ENCODE results near the gene OR2T29.
"Not testable (repeated sequence)": the region's sequence is repeated elsewhere in the genome, so short reads cannot be mapped to it uniquely, and the experiment has no call there.

Gene OR2T29, protein sequence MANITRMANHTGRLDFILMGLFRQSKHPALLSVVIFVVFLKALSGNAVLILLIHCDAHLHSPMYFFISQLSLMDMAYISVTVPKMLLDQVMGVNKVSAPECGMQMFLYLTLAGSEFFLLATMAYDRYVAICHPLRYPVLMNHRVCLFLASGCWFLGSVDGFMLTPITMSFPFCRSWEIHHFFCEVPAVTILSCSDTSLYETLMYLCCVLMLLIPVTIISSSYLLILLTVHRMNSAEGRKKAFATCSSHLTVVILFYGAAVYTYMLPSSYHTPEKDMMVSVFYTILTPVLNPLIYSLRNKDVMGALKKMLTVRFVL

DNA sequence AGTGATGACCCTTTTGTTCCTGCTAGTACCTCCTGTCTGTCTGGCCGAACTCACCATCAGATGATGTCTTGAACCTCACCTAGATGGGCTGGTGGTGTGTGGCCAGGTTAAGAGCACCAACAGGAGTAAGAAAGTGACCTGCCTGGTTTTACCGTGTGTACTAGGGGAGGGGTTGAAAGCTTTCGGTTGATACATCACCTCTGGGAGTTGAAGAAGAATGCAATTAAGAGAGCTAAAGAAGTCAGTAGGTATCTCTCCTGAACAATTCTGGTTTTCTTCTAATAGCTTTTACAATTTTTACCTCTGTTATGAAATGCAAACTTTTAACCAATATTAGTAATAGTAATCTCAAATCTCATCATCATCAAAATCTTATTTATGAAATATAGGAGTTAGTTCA lies at the start of gene OR2T29:
Gene OR2T29 (minus strand): TSS at position 101 of the 400 bp plus-strand sequence. CDS start 3,281 bp downstream, outside the sequence.
- DNase-seq = not testable (repeated sequence)

DNA sequence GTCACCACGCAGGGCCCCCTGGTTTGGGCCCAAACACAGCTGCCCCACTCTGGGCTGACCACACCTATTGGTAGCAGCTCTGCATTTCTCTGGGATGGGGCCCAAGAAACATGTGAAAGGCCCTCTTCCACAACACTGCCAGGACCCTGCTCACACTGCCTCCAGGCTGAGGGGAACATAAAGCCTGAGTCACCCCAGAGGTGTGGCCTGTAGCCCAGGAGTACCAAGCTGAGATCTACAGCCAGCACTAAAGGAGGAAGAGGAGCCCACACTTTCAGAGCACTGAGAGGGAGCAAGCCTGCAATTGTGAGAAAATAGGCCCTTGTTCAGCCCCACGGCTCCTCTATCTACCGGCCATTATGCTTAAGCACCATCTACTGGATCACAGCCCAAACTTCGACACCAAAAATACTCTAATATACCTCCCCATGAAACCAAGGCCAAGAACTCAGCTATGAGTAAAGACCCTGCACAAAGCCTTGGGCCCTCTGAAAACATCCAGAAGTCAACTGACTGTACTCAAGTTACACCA lies 49.4 kb upstream of the OR2T29 start:
- DNase-seq = no peak

DNA sequence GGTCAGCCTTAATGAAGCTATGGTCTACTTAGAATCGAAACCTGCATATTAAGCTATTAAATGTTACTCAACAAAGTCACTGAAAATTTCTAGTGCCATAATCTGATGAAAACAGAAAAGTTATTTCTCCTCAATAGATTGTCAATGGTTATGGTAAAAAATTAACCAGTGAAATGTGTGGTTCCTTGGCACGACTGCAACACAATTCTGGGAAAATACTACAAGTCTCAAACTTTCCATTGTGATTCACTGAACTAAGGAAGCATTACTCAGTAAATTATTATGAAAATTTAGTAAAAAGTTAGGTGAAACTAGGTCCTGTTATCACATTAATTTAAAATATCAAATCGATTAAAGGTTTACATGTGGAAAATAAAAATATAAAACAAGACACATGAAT lies 47.7 kb upstream of the OR2T29 start:
- no peak for DNase-seq

DNA sequence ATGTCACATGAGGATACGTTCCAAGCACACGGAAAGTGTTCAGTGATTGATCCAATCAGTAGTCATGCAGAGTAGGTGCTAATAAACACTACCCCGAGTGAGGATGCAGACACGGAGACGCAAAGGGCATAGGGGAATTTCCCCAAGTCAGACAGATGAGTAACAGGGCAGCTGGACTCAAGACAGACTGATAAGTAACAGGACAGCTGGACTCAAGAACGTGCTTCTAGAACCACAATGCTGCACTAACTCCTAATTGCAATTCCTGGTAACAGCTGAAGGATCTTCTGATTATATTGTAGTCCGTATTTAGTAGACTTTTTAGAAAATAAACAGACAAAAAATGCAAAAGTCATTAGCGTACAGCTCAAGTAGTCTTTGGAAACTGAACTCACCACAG lies 36.8 kb upstream of the OR2T29 start:
- no peak for DNase-seq

DNA sequence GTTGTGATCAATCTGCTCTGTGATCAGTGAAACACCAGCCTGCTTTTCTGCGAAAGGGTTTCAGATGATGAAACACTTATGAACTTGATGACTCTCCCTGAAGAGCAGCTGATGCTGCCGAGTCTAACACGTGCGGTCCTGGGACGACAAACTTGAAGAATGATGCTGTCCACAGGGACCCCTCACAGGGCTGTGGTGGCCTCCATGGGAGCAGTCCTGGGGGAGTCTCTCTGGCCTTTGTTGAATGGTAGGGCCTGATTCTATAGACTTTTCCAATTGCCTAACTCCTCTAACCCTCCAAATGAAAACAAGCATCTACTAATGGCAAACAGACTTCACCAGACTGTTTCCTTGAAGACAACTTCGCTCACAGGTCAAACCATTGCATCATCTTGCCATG lies 35.0 kb upstream of the OR2T29 start, which contains the start of gene OR2T10:
Gene OR2T10 (minus strand): TSS at position 112 of the 400 bp plus-strand sequence. CDS start 3,932 bp downstream, outside the sequence.
- no peak for DNase-seq

DNA sequence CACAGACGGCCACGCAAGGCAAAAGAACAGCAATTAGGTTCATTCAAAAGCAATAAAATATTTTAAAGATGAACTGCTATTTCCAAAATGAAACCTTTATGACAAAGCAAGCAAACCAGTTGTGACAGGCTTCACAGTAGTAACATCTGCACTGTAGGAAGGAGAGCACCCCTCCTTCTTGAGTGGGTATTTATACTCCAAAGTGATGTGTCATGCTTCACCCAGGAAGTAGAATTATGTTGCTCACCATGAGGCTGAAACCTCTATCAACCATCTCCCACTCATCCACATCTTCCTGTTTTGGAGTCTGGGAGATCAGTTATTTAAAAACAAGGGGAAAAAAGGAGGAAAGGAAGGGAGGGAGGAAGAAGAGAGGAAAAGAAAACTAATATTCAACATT lies 34.0 kb upstream of the OR2T29 start:
- no peak for DNase-seq

DNA sequence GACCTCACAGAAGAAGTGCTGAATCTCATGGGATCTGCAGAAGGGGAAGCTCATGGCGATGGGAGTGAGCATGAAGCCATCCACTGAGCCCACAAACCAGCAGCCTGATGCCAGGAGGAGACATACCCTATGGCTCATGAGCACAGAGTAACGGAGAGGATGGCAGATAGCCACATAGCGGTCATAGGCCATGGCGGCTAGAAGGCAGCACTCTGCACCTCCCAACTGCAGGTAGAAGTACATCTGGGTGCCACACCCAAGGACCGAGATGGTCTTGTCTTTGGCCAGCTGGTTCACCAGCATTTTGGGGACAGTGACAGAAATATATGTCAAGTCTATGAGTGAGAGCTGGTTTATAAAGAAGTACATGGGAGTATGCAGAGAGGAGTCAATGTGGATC lies 30.7 kb upstream of the OR2T29 start:
- no peak for DNase-seq

DNA sequence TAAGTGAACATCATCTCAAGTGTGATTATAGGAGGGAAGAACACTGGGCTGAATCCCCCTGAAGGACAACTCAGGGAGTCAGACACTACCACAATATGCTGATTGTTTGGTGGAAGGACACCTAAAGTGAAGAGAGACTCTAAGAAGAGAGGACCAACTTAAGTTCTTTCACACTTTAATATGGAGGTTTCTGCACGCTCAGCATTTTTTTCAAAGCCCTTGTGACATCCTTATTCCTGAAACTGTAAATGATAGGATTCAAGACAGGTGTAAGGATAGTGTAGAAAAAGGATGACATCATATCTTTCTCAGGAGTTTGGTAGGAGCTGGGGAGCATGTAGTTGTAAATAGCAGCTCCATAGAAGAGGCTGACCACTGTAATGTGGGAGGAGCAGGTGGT lies 30.1 kb upstream of the OR2T29 start:
- DNase-seq = no peak

DNA sequence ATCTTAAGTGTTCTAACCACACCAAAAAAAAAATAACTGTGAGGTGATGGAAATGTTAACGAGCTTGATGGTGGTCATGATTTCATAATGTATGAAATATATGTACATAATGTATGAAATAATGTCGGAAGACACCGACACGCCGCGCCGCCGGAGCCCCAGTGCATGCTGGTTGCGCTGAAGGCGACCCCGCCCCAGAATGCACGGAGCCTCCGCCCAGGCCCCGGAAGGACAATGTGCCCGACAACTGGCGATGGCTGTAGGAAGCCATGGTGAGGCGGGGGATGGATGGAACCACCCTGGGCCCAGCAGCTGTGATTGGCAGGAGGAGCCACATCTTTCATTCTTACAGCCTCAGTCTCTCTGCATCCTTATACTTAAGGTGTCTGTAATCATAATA lies 27.5 kb upstream of the OR2T29 start:
- DNase-seq = no peak

DNA sequence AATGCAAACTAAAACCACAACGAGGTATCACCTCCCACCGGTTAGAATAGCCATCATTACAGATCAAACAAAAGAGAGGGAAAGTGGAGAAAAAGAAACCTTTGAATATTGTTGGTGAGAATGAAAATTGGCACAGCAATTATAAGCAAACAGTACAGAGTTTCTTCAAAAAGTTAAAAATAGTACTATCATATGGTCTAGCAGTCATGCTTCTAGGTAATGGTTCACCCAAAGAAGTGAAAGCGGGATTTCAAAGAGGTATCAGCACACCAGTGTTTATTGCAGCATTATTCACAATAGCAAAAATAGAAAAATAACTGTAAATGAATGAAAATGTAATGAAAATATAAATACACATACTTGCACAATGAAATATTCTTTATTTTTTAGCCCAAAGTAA lies 26.8 kb upstream of the OR2T29 start:
- DNase-seq = no peak

DNA sequence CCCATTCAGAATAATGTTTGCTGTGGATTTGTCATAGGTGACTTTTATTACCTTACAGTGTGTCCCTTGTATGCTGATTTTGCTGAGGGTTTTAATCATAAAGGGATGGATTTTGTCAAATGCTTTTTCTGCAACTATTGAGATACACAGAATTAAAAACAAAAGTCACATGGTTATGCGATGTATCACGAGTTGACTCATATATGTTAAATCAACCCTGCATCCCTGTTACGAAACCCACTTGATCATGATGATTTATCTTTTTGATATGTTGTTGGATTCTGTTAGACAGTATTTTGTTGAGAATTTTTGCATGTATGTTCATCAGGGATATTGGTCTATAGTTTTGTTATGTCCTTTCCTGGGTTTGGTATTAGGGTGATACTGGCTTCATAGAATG lies 22.7 kb upstream of the OR2T29 start:
- DNase-seq = no peak

DNA sequence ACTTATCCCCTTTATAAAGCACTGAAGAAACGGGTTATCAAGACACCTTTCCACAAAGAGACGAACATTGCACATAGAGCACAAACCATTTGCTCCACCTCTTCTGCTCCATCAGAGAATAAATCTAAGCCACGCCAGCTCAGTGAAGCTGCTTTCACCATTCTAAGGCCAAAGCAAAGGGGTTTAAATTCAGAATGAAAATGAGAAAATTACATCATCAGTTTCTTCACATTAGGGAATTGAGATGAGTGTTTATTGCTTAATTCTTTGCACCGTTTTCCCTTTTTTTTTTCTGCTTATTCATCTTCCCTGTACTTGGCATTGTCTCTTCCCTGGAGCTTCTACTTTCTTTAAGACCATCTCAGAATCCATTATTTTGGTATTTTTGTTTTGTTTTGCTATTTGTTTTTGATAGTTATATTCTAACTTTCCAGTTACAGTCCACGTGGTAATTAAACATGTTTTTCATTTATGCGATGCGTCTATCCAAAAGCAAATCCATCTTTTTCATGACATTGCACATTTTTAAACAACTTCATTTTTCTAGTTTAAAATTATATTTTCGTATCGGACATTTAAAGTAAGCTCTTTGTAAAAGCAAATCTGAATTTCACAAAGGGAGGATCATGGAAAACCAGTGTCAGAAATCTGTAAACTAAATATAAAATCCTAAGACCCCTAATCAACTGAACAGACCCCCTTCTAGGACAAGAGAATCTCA lies 13.8 kb upstream of the OR2T29 start:
- no peak for DNase-seq

DNA sequence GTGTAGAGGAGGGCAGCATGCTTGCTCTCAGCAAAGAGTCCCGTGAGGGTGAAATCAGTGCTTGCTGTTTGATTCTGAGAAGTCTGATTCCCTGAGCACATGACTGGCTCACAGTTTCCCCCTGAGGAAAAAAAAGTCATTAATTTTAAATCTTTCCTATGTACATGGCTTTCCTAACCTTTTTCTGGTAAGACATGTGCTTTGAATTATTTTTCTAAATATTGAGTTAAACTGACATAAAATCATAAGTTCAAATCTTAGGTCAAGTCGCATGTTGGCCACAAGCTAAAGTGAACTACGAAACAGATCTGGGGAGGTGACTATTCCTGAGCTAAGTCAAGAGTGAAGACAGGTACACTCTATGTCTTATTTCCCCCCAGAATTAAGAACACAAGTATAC lies 12.1 kb upstream of the OR2T29 start, which contains the start of gene OR2T34:
Gene OR2T34 (minus strand): TSS at position 101 of the 400 bp plus-strand sequence. CDS start 0 bp downstream, at position 101.
- DNase-seq = not testable (repeated sequence)

DNA sequence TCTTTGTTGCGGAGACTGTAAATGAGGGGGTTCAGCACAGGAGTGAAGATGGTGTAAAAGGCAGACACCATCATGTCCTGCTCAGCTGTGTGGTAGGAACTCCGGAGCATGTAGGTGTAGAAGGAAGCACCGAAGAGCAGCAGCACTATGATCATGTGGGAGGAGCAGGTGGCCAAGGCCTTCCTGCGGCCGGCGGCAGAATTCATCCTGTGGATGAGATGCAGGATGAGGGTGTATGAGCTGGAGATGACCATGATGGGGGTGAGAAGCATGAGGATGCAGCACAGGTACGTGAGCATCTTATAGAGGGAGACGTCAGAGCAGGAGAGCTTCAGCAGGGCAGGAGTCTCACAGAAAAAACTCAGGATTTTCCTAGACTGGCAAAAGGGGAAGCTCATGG lies 11.3 kb upstream of the OR2T29 start:
- not testable (repeated sequence) for DNase-seq

DNA sequence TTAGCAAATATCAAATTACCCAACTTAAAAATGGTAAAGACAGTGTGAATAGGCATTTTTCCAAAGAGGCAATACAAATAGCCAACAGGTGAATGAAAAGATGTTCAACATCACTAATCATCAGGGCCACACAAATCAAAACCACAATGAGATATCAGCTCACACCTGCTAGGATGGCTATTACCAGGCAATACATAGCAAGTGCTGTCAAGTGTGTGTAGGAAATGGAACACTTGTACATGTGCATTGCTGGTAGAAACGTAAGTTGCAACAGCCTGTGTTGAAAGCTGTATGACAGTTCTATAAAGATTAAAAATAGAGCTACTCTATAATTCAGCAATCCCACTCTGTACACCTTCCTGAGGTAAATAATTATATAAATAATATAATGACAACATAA lies 9.5 kb upstream of the OR2T29 start:
- DNase-seq = not testable (repeated sequence)

DNA sequence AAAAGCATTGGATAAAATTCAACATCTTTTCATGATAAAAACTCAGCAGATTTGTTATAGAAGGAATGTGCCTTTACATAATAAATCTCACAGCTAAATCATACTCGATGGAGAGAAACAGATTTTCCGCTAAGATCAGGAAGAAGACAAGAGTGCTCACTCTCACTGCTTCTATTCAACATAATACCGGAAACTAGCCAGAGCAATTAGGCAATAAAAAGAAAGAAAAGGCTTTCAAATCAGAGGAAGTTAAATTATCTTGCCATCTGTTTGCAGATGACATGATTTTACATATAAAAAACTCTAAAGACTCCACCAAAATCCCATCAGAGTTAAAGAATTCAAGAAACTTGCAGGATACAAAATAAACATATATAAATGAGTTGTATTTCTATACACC lies 8.2 kb upstream of the OR2T29 start:
- not testable (repeated sequence) for DNase-seq

DNA sequence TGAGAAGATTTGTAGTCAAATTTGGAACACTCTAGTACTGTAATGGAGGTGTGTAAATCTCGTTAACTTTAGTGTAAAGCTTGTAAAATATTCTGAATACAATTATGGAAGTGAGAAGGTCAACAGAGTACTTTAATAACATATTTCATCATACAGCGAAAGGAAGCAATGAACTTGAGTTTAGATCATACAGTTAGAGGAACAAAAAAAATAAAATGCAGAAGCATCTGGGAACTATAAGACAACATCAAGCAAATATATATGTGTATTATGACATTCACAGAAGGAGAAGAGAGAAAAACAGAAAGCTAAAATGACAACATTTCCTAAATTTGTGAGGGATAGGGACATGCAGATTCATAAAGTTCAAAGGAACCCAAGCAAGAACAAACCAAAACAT lies 6.5 kb upstream of the OR2T29 start:
- DNase-seq = not testable (repeated sequence)

DNA sequence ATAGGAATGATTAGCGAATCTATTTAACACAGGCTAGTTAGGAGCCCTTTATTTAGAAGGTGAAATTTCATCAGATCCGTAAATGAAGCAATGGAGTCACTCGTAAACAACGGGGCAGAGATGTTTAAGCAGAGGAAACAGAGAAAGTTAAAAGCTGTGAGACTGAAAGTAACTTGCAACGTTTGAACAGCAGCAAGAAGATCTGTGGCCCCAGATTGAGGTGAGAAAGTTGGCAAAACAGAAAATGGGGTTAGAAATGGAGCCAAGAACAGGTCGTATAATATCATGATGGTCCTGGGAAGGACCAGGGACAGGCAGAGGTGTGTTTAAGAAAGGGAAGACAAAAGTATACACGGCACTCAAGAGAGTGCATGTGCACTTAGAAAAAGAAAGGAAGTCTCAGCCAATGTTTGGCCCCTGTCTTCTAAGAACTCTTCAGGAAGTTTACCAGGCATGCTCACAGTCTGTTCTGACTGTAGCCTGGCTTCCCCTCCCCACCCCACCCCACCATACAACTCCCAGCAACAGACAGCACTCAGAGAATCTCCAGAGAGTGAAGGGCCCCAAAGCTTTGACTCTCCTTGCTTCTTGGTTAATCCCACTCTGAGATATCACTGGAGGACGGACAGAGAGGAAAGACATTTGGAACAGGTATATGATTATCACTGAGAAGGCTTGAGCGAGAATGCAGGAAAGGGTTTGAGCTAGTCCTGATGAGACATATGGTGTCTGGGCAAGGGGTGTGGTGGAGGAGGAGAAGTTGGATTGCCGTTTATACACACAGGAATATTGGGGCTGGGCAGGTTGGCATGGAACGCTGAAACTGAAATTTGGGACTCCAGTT lies 3.2 kb upstream of the OR2T29 start:
- not testable (repeated sequence) for DNase-seq

DNA sequence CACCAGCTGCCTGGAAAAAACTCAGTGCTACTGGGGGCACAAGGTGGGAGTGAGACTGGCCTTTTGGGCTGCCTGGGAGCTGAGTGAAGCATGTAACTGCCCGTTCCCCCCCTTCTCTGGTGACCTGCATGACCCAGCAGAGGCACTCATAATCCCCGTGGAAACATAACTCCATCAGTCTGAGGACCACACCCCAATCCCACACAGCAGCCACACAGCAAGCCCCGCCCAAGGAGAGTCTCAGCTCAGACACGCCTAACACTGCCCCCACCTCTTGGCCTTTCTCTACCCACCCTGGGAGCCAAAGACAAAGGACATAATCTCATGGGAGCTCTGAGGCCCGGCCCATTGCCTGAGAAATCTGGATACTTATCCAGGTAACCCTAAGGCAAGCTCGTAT lies 11.5 kb downstream of the OR2T29 start:
- not testable (repeated sequence) for DNase-seq

DNA sequence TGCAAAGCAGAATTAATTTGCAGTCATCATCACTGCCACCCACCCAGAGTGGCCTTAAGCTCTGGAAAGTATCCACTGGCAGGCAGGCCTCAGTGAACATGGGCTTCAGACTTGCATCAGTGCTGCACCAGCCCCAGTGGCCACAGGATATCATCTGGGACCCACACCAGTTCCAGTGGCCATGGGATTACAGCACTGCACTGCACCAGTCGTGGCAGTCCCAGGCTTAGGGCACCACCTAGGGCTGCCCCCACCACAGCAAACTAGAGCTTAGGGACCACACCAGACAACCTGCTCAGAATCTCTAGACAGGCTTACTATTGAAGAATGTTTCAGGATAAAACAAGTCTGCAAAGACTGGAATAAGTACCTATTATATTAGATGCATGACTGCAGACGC lies 15.2 kb downstream of the OR2T29 start:
- not testable (repeated sequence) for DNase-seq

DNA sequence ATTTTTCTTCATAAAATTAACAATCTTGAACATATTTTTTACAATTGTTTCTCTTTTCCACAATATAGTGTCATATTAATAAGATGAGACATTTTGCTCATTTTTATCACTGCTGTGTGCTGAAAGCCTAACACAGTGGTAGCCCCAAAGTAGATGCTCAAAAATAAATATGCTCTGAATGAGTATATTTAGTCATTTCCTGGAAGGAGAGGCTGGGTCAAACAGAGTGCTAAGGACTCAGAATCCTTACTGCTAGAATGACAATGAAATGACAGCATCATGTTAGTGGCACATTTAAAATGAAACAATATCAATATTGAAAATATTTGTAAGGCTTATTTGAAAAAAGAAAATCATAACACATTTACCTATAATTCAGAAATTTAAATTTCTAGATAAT lies 25.1 kb downstream of the OR2T29 start:
- DNase-seq = not testable (repeated sequence)

DNA sequence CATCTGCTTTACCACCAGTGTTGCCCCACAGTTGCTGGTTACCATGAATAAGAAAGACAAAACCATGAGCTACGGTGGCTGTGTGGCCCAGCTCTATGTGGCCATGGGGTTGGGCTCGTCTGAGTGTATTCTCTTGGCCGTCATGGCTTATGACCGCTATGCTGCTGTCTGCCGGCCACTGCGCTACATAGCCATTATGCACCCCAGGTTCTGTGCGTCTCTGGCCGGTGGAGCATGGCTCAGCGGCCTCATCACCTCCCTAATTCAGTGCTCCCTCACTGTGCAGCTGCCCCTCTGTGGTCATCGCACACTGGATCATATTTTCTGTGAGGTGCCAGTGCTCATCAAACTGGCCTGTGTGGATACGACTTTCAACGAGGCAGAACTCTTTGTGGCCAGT lies 40.7 kb downstream of the OR2T29 start:
- no peak for DNase-seq

DNA sequence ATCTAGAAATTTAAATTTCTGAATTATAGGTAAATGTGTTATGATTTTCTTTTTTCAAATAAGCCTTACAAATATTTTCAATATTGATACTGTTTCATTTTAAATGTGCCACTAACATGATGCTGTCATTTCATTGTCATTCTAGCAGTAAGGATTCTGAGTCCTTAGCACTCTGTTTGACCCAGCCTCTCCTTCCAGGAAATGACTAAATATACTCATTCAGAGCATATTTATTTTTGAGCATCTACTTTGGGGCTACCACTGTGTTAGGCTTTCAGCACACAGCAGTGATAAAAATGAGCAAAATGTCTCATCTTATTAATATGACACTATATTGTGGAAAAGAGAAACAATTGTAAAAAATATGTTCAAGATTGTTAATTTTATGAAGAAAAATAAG lies 52.4 kb downstream of the OR2T29 start:
- not testable (repeated sequence) for DNase-seq
